GM10847 (cell line): Measurements from ENCODE around the gene SIRT5.

ENCODE experiments used
- POLR2A ChIP-seq: IDR thresholded peaks from 2 replicates; pipeline ENCODE4 v1.6.1; 2011; ENCODE audit not compliant: insufficient read length; ENCODE audit errors: extremely low read depth

SIRT5 gene

GRCh38 chr6:13597073-13597472, 22.7 kb downstream of the SIRT5 start:
- TF ChIP-seq POLR2A = no peak

DNA sequence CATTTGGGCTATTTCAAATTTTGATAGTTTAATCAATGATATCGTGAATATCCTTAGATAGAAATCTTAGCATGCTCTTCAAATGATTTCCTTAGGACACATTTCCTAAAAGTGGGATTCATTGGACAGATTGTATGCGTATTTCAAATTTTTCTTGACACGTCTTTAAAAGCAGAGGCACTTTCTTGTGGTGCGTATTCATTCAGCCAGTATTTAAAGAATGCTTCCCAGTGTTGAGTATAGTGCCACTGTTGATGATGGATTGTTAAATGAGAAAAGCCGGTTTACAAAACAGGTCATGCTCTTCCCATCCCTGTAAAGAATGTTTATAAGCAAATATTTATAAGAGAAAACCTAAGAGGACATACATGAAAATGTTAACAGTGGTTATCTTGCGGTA, 25.6 kb downstream of the SIRT5 start:
- no peak for TF ChIP-seq POLR2A

DNA sequence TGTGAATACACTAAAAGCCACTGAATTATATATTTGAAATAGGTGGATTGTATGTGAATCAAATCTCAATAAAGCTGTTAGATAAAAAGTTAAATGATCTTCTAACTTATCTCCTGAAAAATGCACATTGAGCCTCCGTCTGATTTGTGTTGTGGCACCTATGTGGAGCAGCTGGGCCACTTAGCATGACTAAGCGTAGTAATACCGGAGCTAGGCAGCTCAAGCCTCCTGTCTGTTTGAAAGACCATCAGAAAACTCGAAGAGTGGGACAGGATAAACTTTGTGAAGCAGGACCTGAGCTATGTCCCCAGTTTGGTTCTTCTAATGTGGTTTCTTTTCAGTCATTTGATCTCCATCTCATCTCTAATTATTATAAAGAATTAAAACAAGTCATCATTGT, 29.7 kb downstream of the SIRT5 start:
- TF ChIP-seq POLR2A = no peak

DNA sequence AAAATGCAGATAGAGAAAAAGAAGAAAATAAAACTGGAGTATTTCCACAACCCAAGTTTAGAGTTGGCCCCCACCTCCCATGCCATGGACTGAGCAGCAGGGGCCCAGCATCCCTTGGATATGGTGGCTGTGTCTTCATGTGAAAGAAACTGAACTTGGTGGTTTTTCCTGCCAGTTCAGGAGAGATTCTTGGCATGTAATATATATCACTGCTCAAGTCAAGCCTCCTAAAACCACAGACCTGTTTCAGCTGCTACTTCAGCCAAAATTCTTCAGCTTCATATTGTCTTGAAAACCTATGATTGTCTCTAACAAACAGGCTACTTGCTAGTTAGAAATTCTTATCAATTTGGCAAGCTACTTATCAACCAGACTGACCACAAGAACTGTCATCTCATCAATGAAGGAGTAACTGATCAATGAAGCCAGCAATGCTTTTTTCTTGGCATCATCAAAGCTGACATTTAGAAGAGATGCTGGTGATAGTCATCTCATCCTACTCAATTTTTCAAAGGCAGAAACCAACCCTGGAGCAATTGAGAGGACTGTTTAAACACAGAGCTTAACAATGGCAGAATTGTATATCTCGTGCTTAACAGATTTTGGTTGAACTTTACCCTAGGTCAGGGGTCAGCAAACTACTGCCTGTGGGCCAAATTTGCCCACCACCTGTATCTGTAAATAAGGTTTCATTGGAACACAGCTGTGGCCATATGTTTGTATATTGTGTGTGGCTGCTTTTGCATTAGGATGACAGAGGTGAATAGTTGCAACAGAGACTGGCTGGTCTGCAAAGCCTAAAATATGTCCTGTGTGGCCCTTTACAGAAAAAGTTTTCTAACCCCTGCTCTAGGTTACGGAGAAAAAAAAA, 30.4 kb downstream of the SIRT5 start:
- TF ChIP-seq POLR2A = no peak

- no peak for TF ChIP-seq POLR2A
Measured at GRCh38 chr6:13605634-13606033, 31.2 kb downstream of the SIRT5 start.

- no peak for TF ChIP-seq POLR2A
Measured at GRCh38 chr6:13611715-13612114, 37.3 kb downstream of the SIRT5 start.

GRCh38 chr6:13613029-13613594, 38.7 kb downstream of the SIRT5 start:
- no peak for TF ChIP-seq POLR2A

DNA sequence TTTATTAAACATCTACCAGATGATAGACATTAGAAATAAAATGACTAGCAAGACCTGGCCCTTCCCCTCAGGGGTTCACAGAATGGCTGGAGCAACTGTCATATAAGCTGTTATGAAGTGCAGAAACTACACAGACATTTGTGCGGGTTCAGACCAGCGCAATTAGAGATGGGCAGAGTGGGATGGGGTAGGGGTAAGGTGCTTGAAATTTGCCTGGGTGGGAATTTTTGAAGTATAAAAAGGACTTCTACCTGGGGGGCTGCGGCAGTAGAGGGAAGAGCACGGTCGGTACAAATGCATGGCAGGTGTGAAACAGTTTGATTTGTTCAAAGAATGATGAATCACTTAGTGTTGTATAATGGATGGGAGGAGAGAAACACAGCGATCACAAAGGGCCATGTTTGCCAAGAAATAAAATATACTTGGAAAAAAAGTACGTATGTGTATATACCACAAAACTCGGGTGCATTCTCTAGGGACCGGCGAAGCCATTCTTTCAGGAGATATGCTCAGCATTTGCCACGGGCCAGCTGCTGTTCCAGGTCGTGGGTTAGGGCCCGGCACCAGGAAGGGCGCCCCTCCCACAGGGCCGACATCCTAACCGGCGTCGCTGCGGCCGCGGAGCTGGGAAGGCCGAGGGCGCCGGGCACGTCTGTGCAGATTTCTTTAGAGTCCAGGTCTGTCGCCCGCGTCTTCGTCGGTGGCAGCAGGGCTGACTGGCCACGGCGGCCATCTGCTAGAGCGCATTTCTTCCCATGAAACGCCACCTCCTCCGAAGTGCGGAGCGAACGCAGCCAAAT, 39.9 kb downstream of the SIRT5 start:
- TF ChIP-seq POLR2A = no peak

GRCh38 chr6:13614926-13615791, 40.8 kb downstream of the SIRT5 start, which contains the start of gene NOL7:
NOL7 (plus strand) TSS chr6:13615335; CDS start chr6:13615359, 24 bp downstream.
- peak; percentile 97 for TF ChIP-seq POLR2A

DNA sequence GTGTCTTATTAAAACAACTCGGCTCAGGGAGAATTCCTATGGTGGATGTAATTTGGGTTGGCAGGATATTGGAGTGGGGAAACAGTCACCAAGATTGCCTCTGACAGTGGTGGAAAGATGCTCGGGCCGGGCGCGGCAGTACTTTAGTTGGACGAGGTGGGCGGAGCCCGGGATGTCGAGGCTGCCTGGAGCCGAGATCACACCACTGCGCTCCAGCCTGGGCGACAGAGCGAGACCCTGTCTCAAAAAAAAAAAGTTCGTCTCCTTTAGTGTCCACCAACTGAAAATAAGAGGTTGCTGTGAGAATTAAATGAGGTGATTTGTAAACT, 41.4 kb downstream of the SIRT5 start:
- TF ChIP-seq POLR2A = no peak

DNA sequence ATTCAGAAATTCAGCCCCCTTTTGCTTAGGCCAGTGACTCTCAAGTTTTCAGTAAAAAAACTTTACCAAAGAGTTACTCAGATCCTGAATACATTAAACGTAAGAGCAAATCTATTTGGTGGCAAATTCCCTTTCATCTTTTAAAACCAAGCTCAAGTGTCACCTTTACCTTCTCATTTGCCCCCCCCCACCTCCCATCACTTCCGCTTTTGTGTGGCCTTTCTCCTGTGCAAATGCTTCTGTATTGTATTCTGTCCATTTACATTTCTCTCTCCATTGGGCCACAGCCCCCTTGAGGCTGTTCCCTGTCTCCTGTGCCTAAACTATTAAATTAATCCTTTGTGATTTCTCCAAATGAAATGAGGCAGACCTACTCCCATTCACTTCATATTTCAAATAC, 42.7 kb downstream of the SIRT5 start:
- no peak for TF ChIP-seq POLR2A

- no peak for TF ChIP-seq POLR2A
Measured at GRCh38 chr6:13624871-13625288, 50.5 kb downstream of the SIRT5 start.

- no peak for TF ChIP-seq POLR2A
Measured at GRCh38 chr6:13629459-13630116, 55.2 kb downstream of the SIRT5 start.

DNA sequence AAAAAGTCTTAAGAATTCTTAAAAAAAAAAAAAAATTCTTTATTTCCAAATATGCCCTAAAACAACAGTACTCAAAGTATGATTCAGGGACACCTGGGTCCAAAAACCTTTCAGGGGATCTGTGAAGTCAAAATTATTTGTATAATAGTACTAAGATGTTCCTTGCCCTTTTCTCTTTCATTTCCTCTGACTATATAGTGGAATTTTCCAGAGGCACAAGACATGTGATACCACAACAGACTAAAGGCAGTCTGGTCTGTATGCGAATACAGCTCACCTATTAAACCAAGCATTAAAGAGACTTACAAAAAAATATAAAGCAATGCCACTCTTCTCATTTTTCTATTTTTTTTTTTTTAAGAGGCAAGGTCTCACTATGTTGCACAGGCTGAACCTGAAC, 56.1 kb downstream of the SIRT5 start:
- TF ChIP-seq POLR2A = no peak

DNA sequence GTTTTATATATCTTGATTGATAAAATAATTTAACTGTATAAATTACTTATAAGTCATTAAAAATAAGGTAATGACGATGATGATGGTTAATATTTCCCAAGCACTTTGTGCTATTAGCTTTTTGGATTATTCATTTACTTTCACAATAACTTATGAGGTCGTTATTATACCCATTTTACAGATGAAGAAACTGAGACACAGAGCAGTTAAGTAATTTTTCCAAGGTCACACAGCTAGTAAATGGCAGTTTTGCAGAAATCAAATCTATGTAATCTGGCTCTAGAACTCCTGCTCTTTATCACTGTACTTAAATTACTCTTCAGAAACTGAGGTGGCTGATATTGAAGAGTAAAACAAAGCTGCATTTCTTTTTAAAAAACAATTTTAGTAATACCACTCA, 58.9 kb downstream of the SIRT5 start:
- no peak for TF ChIP-seq POLR2A
